GM13976 (cell line): Measurements from ENCODE around the gene MAP4K4.

Experiments used
- DNase-seq: peaks from one replicate; pipeline ENCODE4 v3.0.0; 2012; ENCODE audit warnings: low spot score
- in situ Hi-C: fragments of 300-500 bp; cut with MboI; formaldehyde crosslinking; loops from one replicate; pipeline ENCODE4 v1.12.0; 2022; ENCODE audit warnings: low sequenced_read_pairs, mixed read lengths, inconsistent platforms; ENCODE audit not compliant: unreplicated experiment
- TF ChIP-seq, protein P1 (sequence below): IDR thresholded peaks from 2 replicates; pipeline ENCODE4 v1.5.1; 2012; ENCODE audit warnings: borderline replicate concordance, mild to moderate bottlenecking; ENCODE audit not compliant: insufficient read depth; ENCODE audit errors: extremely low read depth, missing control alignments, control extremely low read depth

The MAP4K4 gene

DNA sequence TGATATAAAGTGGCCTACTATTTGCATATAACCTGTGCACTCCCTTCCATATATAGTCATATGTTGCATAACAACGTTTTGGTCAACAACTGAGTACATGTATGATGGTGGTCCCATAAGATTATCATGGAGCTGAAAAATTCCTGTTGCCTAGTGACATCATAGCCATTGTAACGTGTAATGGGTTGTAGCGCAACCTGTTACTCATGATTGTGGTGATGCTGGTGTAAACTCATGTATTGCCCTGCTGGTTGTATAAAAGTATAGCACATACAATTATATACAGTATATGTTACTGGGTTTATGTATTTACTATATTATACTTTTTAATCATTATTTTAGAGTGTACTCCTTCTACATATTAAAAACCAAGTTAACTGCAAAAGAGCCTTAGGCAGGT, 149.5 kb downstream of the MAP4K4 start:
- no peak for DNase-seq
- TF ChIP-seq, protein P1, sequence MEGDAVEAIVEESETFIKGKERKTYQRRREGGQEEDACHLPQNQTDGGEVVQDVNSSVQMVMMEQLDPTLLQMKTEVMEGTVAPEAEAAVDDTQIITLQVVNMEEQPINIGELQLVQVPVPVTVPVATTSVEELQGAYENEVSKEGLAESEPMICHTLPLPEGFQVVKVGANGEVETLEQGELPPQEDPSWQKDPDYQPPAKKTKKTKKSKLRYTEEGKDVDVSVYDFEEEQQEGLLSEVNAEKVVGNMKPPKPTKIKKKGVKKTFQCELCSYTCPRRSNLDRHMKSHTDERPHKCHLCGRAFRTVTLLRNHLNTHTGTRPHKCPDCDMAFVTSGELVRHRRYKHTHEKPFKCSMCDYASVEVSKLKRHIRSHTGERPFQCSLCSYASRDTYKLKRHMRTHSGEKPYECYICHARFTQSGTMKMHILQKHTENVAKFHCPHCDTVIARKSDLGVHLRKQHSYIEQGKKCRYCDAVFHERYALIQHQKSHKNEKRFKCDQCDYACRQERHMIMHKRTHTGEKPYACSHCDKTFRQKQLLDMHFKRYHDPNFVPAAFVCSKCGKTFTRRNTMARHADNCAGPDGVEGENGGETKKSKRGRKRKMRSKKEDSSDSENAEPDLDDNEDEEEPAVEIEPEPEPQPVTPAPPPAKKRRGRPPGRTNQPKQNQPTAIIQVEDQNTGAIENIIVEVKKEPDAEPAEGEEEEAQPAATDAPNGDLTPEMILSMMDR = no peak
- in situ Hi-C loops = loop anchor here (25.0 kb wide), 1 partner anchor 435 kb away; no protein-coding TSS in a partner anchor

DNA sequence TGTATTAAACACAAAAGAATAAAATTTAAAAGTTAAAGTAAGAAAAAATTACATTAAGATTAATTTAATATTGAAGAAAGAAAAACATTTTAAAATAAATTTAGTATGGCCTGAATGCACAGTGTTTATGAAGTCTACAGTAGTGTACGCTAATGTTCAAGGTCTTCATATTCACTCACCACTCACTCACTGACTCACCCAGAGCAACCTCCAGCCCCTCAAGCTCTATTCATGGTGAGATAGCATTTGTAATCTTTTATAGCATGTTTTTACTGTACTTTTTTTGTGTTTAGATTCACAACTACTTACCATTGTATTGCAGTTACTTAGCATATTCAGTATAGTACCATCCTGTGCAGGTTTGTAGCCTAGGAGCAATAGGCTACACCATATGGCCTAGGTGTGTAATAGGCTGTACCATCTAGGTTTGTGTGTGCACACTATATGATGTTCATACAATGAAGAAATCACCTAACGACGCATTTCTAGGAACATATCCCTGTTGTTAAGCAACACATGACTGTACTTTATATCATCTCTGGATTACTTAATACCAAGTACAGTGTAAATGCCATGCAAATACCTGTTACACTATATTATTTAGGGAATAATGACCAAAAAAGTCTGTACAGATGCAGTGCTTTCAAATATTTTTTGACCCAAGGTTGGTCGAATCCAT, 150.3 kb downstream of the MAP4K4 start:
- no peak for DNase-seq
- in situ Hi-C loops = loop anchor here (25.0 kb wide), 1 partner anchor 435 kb away; no protein-coding TSS in a partner anchor
- TF ChIP-seq, protein P1 = no peak

DNA sequence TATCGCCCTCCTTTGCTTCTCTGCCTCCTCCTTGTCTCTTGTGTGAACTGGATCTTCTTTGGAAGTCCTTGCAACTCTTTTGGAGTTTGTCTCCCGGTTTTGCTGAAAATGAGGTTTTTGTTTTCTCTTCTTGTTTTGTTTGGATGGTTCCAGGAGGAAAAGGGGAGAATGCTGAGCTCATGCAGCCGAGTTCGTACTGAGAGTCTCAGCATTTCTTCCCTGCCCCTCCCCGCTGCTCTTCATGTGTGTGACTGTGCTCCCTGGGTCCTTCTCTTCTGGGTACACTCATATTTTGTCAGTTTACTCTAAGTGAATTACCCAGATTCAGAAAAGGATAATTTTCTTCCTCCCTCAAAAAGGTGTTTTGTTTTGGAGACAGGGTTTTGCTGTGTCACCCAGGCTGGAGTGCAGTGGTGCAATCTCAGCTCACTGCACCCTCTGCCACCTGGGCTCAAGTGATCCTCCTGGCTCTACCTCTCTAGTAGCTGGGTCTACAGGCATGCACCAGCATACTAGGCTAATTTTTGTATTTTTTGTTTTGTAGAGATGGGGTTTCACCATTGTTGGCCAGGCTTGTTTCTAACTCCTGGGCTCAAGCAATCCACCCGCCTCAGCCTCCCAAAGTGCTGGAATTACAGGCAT, 151.4 kb downstream of the MAP4K4 start:
- no peak for DNase-seq

DNA sequence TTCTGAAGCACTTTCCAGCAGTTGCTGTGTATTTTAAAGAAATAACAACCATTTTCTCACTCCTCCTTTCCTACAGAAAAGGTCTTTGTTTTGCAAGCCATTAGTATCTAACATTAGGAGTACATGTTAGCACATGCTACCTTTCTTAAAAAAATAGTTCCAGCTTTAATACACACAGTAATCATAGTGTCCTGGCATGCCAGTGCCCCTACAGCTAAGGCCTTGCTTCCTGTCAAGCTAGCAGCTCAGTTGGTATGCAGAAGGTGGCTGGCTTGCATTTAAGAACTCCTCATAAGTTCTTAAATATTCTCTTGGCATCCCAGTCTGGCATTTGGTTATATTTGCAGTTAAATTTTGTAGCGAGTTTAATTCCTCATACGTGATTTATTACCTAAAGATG, 152.9 kb downstream of the MAP4K4 start:
- no peak for DNase-seq
- TF ChIP-seq, protein P1 = no peak
- in situ Hi-C loops = no loop called here

More for the DNA sequence above, 151.4 kb downstream of the MAP4K4 start:
- TF ChIP-seq, protein P1 = no peak
- in situ Hi-C loops = loop anchor here (25.0 kb wide), 1 partner anchor 437 kb away; no protein-coding TSS in a partner anchor

DNA sequence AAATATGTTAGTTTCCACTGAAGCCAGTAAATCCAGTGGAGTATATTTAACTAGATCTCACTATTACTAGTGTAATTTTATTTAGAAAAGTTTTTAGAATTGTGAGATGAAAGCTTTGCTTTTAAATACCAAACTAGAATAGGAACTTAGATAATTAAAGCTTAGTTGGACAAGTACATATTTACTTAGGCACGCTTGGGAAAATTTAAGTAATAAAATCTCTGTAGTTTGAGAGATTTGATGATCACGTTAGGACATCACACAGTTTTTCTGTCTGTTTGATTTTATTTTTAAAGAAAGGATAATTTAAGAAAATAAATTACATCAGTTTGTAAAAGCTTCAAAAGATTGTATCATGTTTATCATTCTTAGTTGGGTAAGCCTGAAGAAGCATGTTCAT, 153.5 kb downstream of the MAP4K4 start:
- TF ChIP-seq, protein P1 = no peak
- in situ Hi-C loops = no loop called here
- no peak for DNase-seq

DNA sequence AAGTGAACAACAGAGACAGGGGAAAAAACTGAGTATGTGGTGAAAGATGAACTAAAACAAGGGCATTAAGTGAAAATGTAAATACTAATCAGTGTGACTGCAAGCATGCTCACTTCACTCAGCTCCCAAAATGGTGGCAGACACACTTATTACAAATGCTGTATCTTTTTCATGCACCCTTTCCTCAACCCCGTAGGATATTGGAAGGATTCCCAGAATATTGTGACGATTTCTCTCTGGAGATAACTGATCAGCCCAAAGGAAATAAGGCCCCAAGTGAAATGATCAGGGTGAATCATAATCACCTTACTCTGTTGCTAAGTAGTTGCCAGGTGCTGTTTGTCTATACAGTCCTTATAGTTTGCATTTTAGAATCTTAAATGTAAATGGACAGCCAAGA, 155.3 kb downstream of the MAP4K4 start:
- TF ChIP-seq, protein P1 = no peak
- no peak for DNase-seq
- in situ Hi-C loops = no loop called here
